CD4-positive, alpha-beta T cell (primary cell): ENCODE measurements around the gene SYT13. TPM values are rescaled to one million over a fixed set of nuclear protein-coding genes. Genes with fewer than 3 reads are reported as not detected.

Experiments used
- ATAC-seq: fragments of 200-7000 bp; cut with Tn5 transposase; one replicate; pipeline ENCODE4 v1.10.0; 2022; ENCODE audit warnings: mild to moderate bottlenecking; ENCODE audit not compliant: poor library complexity
- CTCF ChIA-PET: fragments of 350-600 bp; sonication (Branson Sonifier 250); formaldehyde crosslinking; loops from one replicate; lab custom pipeline; 2021; ENCODE audit warnings: antibody characterized with exemption, inconsistent platforms; lab: Charles Lee
- POLR2A ChIA-PET: fragments of 350-600 bp; sonication (Branson Sonifier 250); formaldehyde crosslinking; loops from one replicate; lab custom pipeline; 2021; ENCODE audit warnings: antibody characterized with exemption, inconsistent platforms; lab: Charles Lee
- DNase-seq, 14 experiments: peaks; one replicate each; pipeline ENCODE4 v3.0.0-alpha.2; 2013 to 2020; ENCODE audit warnings: mixed read lengths in 2 of 14
- H3K27ac ChIP-seq, 2 donors: one replicate each; pipeline versions ENCODE4 v1.5.1 to v1.7.0; 2013; ENCODE audit warnings: low read length in 2 of 2, low read depth in 1 of 2, mild to moderate bottlenecking in 1 of 2
- H3K27me3 ChIP-seq, 2 experiments: 1 replicate in 1 of 2; 2 replicates in 1 of 2; pipeline versions ENCODE4 v1.6.1 to v1.7.0; 2013; ENCODE audit warnings: low read length in 2 of 2, control low read depth in 1 of 2, mild to moderate bottlenecking in 1 of 2, moderate library complexity in 1 of 2; ENCODE audit not compliant: insufficient read depth in 2 of 2, control insufficient read depth in 1 of 2
- H3K36me3 ChIP-seq: one replicate; pipeline ENCODE4 v1.6.1; 2013; ENCODE audit warnings: low read length, control low read depth; ENCODE audit not compliant: insufficient read depth
- H3K4me1 ChIP-seq: one replicate; pipeline ENCODE4 v1.6.1; 2013; ENCODE audit warnings: low read length, control low read depth; ENCODE audit not compliant: insufficient read depth
- H3K4me3 ChIP-seq: one replicate; pipeline ENCODE4 v1.5.1; 2013; ENCODE audit warnings: mild to moderate bottlenecking, low read length, moderate library complexity
- H3K9me3 ChIP-seq, 2 experiments: 1 replicate in 1 of 2; 2 replicates in 1 of 2; pipeline versions ENCODE4 v1.6.1 to v1.7.0; 2013; ENCODE audit warnings: low read length in 2 of 2, mild to moderate bottlenecking in 2 of 2, control low read depth in 1 of 2, moderate library complexity in 1 of 2; ENCODE audit not compliant: control insufficient read depth in 1 of 2, insufficient read depth in 1 of 2
- H3K27ac Mint-ChIP-seq: one replicate; pipeline ENCODE4 v1.8.0; 2020; ENCODE audit warnings: mixed read lengths
- H3K27me3 Mint-ChIP-seq: one replicate; pipeline ENCODE4 v1.8.0; 2021; ENCODE audit warnings: mixed read lengths
- H3K36me3 Mint-ChIP-seq: one replicate; pipeline ENCODE4 v1.8.0; 2021; ENCODE audit warnings: low read depth, mixed read lengths
- H3K4me1 Mint-ChIP-seq: one replicate; pipeline ENCODE4 v1.8.0; 2021; ENCODE audit warnings: low read depth, mixed read lengths
- H3K4me3 Mint-ChIP-seq: one replicate; pipeline ENCODE4 v1.8.0; 2020; ENCODE audit warnings: mild to moderate bottlenecking, mixed read lengths
- H3K9me3 Mint-ChIP-seq: one replicate; pipeline ENCODE4 v1.8.0; 2020; ENCODE audit warnings: mixed read lengths
- CTCF ChIP-seq: fragments of 200-600 bp; IDR thresholded peaks from one replicate; pipeline ENCODE4 v1.8.0; 2022; ENCODE audit warnings: antibody characterized with exemption, mild to moderate bottlenecking
- intact Hi-C, 2 experiments: fragments of 100-400 bp; cut with DNase I in 1 of 2; cut with micrococcal nuclease in 1 of 2; formaldehyde crosslinking; loops; one replicate each; pipeline versions ENCODE4 v1.15.1 to v1.9.0; 2023 to 2025; cut with DNase I, micrococcal nuclease
- total RNA-seq, 174 experiments: library from RNA in 2 of 174; stranded (reverse) in 2 of 174; gene quantifications; one replicate each; pipeline ENCODE4 v1.2.3 and lab custom pipeline; 2021 to 2026

The SYT13 gene
- total RNA-seq, 2 experiments from 2014 or later: not detected

- H3K27me3 Mint-ChIP-seq: peaks cover 76% of the 10 kb centered on the region
- H3K4me1 Mint-ChIP-seq: no peaks in the 10 kb centered on the region
- H3K9me3 Mint-ChIP-seq: no peaks in the 10 kb centered on the region
- no peak overlapping the region for H3K27ac ChIP-seq
- H3K4me3 ChIP-seq: no peak overlapping the region
- POLR2A ChIA-PET: no interaction called here
- DNase-seq: no peak
- no peaks in the 10 kb centered on the region for H3K36me3 Mint-ChIP-seq
- no peaks in the 10 kb centered on the region for H3K4me1 ChIP-seq
- intact Hi-C loops: no loop called here
- no peaks in the 10 kb centered on the region for H3K36me3 ChIP-seq
- TF ChIP-seq CTCF: no peak
- no peak overlapping the region for H3K4me3 Mint-ChIP-seq
- ATAC-seq: no peak
- peaks cover 0 to 11% of the 10 kb centered on the region in 2 experiments for H3K9me3 ChIP-seq
- no peak overlapping the region for H3K27ac Mint-ChIP-seq
- peaks cover 15 to 36% of the 10 kb centered on the region in 2 experiments for H3K27me3 ChIP-seq
- CTCF ChIA-PET: no interaction called here
Measured at GRCh38 chr11:45265969-45266675, 20.0 kb downstream of the SYT13 start.

- POLR2A ChIA-PET: no interaction called here
- no peak for TF ChIP-seq CTCF
- Histone ChIP-seq H3K27me3 (peaks cover 15 to 29% of the 10 kb centered on the region in 2 experiments), H3K27ac (no peak overlapping the region), H3K4me3 (no peak overlapping the region), H3K36me3 (no peaks in the 10 kb centered on the region), H3K4me1 (no peaks in the 10 kb centered on the region), H3K9me3 (peaks cover 0 to 11% of the 10 kb centered on the region in 2 experiments)
- Mint-ChIP-seq H3K4me3 (no peak overlapping the region), H3K4me1 (no peaks in the 10 kb centered on the region), H3K27me3 (peaks cover 78% of the 10 kb centered on the region), H3K9me3 (no peaks in the 10 kb centered on the region), H3K27ac (no peak overlapping the region), H3K36me3 (no peaks in the 10 kb centered on the region)
- ATAC-seq (no peak), DNase-seq (no peak)
- CTCF ChIA-PET: no interaction called here
- intact Hi-C loops: no loop called here
Measured at GRCh38 chr11:45264839-45265515, 21.2 kb downstream of the SYT13 start.

- intact Hi-C loops: no loop called here
- POLR2A ChIA-PET: interaction anchor here (1.0 kb wide), 1 partner anchor 135 kb away, joined by 3 read pairs; no protein-coding TSS in a partner anchor
- CTCF ChIA-PET: no interaction called here
- Mint-ChIP-seq H3K4me1 (no peaks in the 10 kb centered on the region), H3K27me3 (peaks cover 80% of the 10 kb centered on the region), H3K4me3 (no peak overlapping the region), H3K27ac (no peak overlapping the region), H3K36me3 (no peaks in the 10 kb centered on the region), H3K9me3 (no peaks in the 10 kb centered on the region)
- ATAC-seq: no peak
- Histone ChIP-seq H3K36me3 (no peaks in the 10 kb centered on the region), H3K27me3 (peaks cover 16 to 29% of the 10 kb centered on the region in 2 experiments), H3K9me3 (peaks cover 0 to 11% of the 10 kb centered on the region in 2 experiments), H3K4me1 (no peaks in the 10 kb centered on the region), H3K4me3 (no peak overlapping the region), H3K27ac (no peak overlapping the region)
- no peak for DNase-seq
- TF ChIP-seq CTCF: no peak
Measured at GRCh38 chr11:45263773-45264172, 22.4 kb downstream of the SYT13 start.
